G401.6 (cell line): ENCODE results near the gene GABRB3.

Experiments
- FAIRE-seq: peaks from 2 replicates; lab custom pipeline; 2012; peaks lifted over from hg19 to GRCh38; lab: Jason Lieb, UNC

The GABRB3 gene

GRCh38 chr15:26628879-26629529, 143.9 kb downstream of the GABRB3 start:
- no peak for FAIRE-seq

- FAIRE-seq: no peak
These were observed 144.8 kb downstream of the GABRB3 start for GRCh38 chr15:26628071-26628470.

GRCh38 chr15:26624128-26624527, 148.7 kb downstream of the GABRB3 start:
- FAIRE-seq: no peak

- no peak for FAIRE-seq
These were observed 149.8 kb downstream of the GABRB3 start for GRCh38 chr15:26623071-26623470.

- FAIRE-seq: no peak
These were observed 151.1 kb downstream of the GABRB3 start for GRCh38 chr15:26621816-26622215.

- no peak for FAIRE-seq
These were observed 152.1 kb downstream of the GABRB3 start for GRCh38 chr15:26620528-26621458.

- no peak for FAIRE-seq
These were observed 157.0 kb downstream of the GABRB3 start for GRCh38 chr15:26615927-26616302.

- FAIRE-seq: no peak
These were observed 157.5 kb downstream of the GABRB3 start for GRCh38 chr15:26615188-26615926.

GRCh38 chr15:26614734-26615133, 158.1 kb downstream of the GABRB3 start:
- FAIRE-seq: no peak

GRCh38 chr15:26598704-26599103, 174.2 kb downstream of the GABRB3 start:
- FAIRE-seq: no peak

- no peak for FAIRE-seq
These were observed 177.3 kb downstream of the GABRB3 start for GRCh38 chr15:26595611-26596010.

- FAIRE-seq: no peak
These were observed 182.2 kb downstream of the GABRB3 start for GRCh38 chr15:26590676-26591075.

- FAIRE-seq: no peak
These were observed 190.0 kb downstream of the GABRB3 start for GRCh38 chr15:26582840-26583239.

GRCh38 chr15:26580943-26581342, 191.9 kb downstream of the GABRB3 start:
- no peak for FAIRE-seq

GRCh38 chr15:26572602-26573350, 200.1 kb downstream of the GABRB3 start:
- FAIRE-seq: no peak

GRCh38 chr15:26571346-26571745, 201.5 kb downstream of the GABRB3 start:
- no peak for FAIRE-seq

- no peak for FAIRE-seq
These were observed 207.3 kb downstream of the GABRB3 start for GRCh38 chr15:26565542-26565941.

GRCh38 chr15:26564361-26564760, 208.5 kb downstream of the GABRB3 start:
- no peak for FAIRE-seq

- FAIRE-seq: no peak
These were observed 210.5 kb downstream of the GABRB3 start for GRCh38 chr15:26562336-26562735.

- no peak for FAIRE-seq
These were observed 211.0 kb downstream of the GABRB3 start for GRCh38 chr15:26561896-26562295.

- FAIRE-seq: no peak
These were observed 211.7 kb downstream of the GABRB3 start for GRCh38 chr15:26561130-26561529.

GRCh38 chr15:26555898-26556297, 217.0 kb downstream of the GABRB3 start:
- FAIRE-seq: no peak
